Ecto neural progenitor cell (in vitro differentiated cells): ENCODE results near the gene ARIH2.

ENCODE experiments used
- DNase-seq: peaks from one replicate; pipeline ENCODE4 v3.0.0-alpha.2; 2018; ENCODE audit warnings: low spot score

ARIH2 gene

DNA sequence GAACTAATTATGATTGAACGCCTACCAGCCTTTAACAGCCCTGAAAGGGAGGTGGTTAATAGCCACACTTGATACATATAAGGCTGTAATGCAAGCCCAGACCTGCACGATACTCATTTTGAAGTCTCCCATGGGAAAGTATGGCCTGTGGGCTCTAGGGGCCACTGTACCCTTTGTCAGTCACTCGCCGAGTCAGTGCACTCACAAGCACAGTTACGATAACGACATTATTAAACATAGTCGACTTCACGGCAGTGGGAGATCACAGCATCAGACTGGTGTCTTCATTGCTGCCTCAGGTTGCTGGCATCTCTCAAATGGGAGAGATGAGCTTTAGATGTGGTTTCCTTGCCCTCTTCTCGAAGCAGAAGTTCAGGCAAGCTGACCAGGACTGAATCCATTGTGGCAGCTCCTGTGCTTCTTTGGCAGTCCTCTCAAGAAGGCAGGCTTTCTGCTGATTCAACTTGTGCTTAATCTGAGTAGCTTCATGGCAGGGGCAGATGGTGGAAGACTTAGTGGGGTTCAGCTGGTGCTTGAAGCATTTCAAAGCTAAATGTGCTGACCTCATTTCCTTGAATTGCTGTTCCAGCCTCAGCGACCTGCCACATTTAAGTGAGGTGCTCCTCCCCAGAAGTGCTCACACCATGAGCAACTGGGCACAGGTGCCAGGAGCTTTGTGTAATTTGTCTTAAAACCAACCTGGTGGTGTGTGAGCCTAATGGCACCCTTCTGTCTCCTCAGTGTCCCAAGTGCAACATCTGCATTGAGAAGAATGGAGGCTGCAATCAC, 55.6 kb downstream of the ARIH2 start:
- DNase-seq = no peak

DNA sequence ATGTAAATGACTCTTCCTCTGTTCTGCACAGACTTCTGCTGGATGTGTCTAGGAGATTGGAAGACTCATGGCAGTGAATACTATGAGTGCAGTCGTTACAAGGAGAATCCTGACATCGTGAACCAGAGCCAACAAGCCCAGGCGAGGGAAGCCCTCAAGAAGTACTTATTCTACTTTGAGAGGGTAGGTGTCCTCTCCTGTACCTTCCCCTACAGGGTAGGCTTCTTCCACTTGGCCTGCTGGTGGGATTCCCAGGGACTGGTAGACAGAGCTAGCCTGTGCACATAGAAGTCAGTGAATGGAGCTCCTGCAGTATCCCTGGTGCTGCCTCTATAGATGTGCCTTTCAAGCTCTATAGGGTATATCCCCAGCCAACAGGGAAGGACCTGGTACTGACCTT, 60.8 kb downstream of the ARIH2 start:
- no peak for DNase-seq

DNA sequence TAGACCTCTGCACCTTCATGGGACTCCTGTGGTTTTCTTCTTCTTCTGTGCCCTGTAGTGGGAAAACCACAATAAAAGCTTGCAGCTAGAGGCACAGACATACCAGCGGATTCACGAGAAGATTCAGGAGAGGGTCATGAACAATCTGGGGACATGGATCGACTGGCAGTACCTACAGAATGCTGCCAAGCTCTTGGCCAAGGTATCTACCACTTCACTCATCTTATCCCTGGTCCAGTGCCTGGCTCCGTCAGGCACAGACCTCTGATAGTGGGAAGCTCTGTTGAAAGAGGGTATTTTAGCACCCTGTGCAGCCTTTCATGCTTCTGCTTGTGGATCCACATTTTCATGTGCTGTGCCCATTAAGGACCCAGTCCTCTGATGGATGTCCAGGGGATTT, 61.7 kb downstream of the ARIH2 start:
- DNase-seq = no peak

DNA sequence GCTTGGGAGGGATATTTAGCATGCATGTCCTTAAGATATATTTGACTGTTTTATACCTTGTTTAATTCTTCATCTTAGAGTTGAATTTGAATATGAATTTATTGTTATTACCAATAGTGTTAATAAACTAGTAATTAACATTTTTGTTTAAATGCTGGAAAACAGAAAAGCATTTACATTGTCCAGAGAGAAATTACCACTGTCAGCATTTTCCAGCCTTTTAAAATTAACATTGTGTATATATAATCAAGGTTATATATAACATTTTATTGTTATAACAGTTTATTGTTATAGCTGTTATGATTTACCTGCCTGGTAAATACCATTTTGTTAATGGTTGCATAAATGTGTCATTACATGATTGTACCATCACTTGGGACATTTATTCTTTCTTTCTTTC, 63.4 kb downstream of the ARIH2 start:
- no peak for DNase-seq

DNA sequence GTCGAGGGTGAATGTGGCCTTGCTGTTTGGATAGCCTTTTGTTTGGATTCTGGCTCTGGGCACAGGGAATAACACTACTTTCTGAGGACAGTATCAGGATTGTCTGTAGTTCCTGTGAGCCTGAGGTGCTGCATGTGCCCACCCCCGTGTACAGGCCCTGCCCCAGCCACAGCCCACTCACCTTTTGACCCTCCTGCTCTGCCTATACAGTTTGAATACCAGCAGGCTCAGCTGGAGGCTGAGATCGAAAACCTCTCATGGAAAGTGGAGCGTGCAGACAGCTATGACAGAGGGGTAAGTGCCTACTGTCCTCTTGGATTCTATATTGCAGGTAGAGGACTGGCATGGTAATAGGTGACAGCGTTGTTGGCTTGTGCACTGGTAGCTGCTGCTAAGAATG, 64.0 kb downstream of the ARIH2 start:
- DNase-seq = no peak

DNA sequence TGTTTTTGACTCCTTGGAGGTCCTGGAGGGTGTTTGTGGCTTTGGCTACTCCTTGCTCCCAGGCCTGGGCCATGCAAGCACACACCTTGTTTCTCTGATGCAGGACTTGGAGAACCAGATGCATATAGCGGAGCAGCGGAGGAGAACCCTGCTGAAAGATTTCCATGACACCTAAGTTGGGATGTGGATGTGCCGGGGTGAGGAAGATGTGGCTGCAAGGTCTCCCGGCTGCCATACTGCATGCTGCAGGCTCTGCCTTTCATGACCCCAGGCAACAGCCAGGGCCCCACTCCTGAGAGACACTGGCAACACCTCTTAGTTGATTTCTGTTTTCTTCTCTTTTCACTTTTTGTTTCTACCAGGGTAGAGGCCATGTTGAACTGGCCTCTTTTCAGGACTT, 64.5 kb downstream of the ARIH2 start:
- no peak for DNase-seq

DNA sequence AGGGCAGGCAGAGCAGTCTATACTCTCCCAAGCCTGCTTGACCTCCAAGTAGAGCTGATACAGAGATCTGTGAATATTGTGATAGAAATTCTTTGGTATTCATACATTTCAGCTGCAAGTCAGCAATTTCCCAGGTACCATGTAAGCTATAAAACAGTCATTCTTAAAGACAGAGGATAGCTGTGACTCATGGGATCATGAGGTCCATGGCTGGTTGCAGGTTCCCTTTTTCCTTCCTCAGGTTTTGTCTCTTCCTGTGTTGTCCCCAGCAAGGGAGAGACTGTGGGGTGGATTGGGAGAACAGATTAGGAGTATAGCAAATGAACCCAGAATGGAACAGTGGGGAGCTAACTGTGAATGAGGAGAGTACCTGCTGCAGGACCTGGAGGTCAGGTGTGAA, 66.0 kb downstream of the ARIH2 start:
- no peak for DNase-seq

DNA sequence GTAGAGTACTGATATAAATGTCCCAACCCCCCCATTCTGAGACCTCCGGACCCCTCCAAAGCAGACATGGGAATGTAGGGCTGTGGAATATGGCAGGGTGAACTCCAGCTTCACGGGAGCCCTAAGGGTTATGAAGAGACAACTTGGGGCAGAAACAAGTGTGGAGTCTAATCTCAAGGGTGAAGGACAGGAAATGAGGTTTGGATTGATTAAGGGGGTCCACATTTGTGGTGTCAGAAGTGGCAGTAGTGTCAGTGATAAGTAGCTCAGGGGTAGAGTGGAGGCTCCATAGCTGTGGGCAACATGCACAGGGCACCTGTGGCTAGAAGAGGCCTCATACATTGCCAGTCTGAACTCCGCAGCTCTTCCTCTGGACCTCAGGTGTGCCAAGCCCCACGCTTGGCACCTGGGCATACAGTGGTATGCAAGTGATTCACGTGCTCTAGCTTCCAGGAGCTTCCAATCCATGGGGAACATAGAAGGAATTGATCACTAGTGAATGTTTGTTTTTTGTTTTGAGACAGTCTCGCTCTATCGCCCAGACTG, 67.3 kb downstream of the ARIH2 start:
- DNase-seq = no peak

DNA sequence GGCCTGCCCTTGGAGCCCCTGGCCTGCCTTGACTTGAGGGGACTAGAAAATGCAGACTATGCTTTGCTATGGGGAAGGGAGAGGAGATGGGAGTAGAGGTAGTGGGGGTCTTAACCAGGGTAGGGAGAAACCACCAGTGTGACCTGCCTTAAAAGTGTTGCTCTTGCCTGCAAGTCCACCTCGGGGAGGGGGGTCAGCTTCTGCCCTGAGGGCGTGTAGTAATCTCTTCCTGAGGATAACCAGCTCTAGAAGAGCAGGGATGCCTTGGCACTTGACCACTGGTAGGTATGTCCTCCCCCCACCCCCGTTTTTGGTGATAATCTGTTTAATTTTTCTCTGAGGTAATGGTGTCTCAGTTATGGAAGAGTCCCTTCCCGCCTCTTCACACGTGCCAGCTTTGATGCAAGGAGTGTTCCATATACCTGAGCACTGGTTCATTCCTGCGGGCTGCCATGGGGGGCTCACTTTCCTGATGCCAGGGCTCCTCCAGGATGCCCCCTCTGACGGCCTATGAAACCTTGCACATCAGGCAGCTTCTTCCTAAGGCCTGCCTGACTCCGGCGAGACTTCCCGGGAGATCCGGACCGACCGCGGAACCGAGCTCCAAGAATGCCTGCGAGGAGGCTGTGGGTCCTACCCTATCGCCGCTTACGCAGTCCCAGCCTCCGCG, 70.6 kb downstream of the ARIH2 start:
- no peak for DNase-seq

DNA sequence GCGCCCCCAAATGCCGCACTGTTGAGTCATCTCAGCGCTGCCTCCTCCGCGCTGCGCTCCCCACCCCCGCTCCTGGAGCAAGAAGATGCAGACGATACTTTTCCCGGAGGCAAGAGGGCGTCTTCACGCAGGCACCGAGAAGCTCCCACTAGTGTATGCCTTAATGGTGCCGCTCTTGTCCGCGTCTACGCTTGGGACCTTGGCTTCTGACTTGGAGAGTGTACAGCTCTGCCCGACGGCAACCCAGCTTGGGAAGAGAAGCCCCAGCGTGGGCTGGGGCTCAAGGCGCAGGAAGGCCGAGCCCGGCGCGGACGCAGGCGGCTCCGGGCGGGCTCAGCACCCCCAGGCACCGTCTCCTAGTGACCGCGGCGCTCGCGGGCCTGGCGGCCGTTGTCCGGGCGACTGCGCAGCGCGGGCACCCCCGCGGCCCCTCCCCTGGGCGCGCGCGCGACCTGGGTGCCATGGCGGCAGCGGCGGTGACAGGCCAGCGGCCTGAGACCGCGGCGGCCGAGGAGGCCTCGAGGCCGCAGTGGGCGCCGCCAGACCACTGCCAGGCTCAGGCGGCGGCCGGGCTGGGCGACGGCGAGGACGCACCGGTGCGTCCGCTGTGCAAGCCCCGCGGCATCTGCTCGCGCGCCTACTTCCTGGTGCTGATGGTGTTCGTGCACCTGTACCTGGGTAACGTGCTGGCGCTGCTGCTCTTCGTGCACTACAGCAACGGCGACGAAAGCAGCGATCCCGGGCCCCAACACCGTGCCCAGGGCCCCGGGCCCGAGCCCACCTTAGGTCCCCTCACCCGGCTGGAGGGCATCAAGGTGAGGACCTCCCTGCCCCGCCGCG, 71.4 kb downstream of the ARIH2 start, which contains the start of gene P4HTM:
Gene P4HTM (plus strand): TSS at position 446 of the 840 bp plus-strand sequence. CDS start 16 bp downstream, at position 462.
- peak; percentile 83 for DNase-seq

DNA sequence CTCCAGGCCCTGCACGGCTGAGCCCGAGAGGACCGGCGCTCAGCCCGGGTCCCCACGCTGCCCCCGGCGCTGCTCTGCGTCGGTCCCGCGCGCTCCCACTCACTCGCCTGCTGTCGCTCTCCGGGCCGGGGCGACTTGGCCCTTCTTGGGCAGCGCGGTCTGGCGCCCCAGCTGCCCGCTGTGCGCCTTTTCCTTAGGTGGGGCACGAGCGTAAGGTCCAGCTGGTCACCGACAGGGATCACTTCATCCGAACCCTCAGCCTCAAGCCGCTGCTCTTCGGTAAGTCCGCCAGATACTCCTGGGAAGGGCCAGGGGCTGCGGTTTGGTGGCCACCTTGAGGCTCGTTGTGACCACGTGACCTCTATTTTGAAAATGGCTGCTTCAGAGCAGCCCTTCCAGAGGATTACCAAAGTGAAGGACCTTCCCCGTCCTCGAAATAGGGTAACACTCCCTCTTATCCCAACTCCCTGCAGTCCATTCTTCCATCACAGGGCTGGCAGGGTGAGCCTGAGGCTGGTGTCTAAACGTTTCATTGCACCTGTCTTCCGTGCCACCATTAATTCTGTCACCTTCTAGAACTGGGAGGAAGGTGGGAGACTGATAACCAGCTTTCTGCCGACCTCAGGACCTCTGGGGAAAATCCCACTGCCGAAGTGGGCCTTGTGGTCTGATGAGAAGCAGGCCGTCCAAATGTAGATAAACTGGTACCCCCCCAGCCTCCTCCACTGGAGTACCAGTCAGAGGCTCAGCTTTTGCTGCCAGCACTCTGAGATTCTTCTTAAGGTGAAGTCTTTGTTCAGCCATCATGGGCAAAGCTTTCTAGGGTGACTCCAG, 72.2 kb downstream of the ARIH2 start:
- peak; percentile 66 for DNase-seq

DNA sequence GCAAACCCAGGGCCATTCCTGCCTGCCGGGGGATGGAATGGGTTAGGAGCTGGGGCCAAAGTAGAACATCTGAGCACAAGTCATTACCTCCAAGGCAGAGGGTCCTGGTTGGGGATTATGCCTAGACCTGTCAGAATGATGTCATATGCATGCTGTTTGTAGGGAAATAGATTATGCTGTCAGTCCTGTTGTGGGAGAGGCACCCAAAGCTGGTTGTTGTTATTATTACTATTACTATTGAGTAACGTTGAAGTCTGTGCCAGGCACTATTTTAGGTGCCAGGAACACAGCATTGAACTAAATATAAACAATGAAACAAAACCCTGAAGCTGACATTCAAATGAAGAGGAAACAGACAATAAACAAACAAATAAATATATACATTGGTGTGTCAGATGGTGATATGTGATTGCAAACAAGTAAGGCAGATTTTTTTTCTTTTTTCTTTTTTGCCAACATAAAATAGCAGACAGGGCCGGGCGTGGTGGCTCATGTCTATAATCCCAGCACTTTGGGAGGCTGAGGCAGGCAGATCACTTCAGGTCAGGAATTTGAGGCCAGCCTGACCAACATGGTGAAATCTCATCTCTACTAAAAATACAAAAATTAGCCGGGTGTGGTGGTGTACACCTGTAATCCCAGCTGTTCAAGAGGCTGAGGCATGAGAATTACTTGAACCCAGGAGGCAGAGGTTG, 73.4 kb downstream of the ARIH2 start:
- no peak for DNase-seq

DNA sequence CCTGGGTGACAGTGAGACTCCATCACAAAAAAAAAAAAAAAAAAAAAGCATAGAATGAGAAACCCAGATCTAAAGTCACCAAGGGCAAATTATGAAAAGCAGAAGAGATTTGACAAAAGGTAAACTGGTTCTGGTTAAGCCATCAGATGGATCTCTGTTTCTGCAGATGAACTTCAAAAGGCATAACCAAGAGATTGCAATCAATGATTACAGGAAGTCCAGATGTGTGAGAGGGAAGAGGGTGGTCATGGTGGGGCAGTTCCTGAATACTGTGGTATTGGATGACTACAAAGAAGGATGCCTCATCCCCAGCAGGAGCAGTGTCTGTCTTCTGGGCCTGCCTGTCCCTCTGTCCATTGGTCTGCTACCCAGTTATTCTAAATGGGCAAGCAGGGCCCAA, 75.2 kb downstream of the ARIH2 start:
- no peak for DNase-seq

DNA sequence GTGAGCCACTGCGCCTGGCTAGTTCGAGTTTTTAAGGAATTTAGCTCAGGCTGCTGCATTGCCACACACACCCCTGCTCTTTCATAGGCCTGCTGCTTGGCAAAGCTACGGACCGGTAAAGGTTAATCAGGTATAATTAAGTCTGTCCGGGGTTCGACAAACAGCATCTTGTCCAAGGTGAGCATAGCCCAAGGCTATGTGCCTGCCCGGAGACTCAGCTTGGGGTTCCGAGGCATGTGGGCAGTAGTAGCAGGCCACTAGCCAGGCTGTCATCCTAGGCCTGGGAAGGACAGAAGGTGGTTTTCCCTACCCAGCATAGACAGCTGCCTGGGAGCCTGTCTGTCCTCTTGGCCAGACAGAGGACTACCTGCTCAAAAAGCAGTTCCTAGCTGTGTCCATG, 78.0 kb downstream of the ARIH2 start:
- no peak for DNase-seq

DNA sequence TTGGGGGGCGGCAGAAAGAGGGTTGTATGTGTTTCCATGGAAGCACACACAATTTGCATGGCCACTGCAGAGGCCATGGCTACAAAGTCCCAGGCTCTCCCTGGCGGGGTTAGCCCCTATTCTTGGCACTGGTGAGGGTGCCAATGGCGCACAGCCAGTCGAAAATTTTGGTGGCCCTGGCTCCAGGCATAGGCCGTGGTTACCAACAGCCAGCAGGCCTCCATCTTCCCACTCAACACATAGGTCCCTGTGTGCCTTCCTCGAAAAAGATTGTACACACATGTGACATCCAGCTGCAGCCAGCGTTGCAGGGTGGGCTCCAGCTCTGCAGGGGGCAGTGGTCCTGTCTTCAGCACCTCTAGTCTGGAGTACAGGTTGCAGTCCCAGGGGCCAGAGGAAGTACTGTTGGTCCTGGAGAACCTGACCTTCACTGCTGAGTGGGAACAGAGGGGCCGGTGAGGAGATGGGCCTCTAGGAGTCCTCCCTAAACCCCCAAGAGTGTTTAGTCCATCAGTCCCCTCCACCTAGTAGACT, 78.5 kb downstream of the ARIH2 start:
- DNase-seq = no peak

DNA sequence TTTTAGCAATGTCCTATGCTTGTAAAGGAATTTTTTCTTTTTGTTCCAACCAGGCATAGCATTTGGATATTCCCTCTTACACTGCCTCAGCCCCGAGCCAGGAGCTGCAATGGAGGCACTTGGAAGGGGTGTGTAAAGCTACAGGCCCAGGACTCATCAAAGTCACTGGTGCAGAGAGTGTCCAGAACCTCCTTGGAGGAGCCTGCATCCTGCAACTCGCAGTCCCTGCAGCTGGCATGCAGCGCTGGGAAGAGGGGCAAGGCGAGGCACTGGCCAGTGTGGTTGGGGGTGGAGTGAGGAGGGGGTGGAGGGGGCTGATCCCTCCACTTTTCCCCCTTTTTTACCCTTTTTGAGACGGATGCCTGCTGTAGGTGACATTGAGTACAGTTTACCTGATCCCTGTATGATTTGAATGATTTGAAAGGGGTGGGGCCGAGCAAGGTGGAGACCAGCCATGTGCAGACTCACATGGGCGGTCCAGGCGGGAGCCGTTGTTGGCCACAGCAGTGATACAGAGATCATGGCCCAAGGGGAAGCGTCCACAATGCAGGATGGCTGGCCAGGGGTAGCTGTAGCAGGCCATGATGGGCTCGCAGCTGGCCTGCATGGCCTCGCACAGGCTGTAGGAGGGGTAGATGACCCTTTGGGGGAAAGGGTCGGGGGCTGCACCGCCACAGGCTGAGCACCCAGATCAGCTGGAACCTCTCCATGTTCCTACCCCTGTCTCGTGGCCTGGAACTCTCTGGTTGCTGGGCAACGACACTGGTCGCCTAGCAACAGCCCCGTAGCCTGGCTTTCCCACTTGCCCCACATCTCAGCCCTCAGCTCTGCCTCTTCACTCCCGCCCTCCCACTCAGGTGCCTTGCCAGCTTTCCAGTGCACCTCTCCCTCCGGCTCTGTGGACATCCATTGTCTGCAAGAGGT, 79.3 kb downstream of the ARIH2 start:
- DNase-seq = peak; percentile 75

DNA sequence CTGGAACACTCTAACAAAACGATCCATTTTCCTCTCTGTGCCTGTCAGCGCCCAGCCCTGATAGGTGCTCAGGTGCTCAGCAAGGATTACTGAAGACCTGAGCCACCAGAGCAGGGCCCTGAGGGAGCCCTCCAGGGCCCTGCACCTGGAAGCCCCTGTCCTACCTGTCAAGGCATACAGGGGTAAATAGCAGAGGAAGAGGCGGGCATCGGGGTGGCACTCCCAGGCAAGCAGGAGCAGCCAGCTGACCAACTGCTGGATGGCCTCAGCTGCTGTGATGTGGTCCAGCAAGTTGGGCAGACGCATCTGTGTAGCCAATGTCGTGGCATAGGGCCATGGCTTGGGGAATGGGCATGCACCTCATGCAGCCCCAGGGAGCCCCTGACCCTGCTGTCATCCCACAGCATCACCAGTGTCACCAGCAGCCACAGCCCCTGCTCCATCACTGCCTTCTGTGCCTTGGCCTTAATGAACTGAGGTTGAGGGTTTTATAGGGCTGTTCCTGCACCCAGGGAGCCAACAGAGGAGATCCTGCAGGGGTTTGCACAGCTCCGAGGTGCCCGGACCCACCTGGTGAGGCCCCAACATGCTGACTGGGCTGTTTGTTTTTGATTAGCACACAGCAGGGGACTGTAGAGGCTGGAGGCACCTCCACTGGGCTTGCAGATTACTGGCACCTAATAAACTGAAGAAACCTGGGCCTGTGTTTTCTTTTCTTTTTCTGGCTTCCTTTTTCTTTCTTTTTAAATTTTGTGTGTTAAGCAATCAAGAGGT, 80.6 kb downstream of the ARIH2 start:
- no peak for DNase-seq

DNA sequence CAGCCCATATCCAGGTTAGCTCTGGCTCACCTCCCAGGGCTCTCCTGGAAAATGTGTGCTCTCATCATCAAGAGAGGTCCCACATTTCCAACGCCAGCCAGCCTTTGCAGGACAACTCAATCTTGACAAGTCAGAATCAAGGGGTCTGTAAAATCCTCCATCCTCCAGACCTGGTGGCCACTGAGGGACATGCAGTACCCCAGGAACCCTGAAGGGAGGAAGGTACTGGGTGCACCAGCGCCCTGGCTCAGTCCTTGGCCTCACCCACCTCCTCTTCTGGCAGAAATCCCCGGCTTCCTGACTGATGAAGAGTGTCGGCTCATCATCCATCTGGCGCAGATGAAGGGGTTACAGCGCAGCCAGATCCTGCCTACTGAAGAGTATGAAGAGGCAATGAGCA, 82.5 kb downstream of the ARIH2 start:
- no peak for DNase-seq
